NCI-H460 (cell line): Measurements from ENCODE around the gene TUBB. TPM values are rescaled to one million over a fixed set of nuclear protein-coding genes. Genes with fewer than 3 reads are reported as not detected.
"Not testable (repeated sequence)": the region's sequence is repeated elsewhere in the genome, so short reads cannot be mapped to it uniquely, and the experiment has no call there.

ENCODE experiments used
- DNase-seq: peaks from one replicate; pipeline ENCODE4 v3.0.0-alpha.2; 2016; ENCODE audit warnings: low read depth; ENCODE audit errors: extremely low read depth
- total RNA-seq: library from RNA; depleted of rRNA; stranded (reverse); fragments of >200 nt; shearing (Covaris generic); gene quantifications from 2 replicates; pipeline ENCODE4 v1.2.3, GENCODE V29; 2014

The TUBB gene
- total RNA-seq, 1 experiment from 2014 or later: 287 TPM

DNA sequence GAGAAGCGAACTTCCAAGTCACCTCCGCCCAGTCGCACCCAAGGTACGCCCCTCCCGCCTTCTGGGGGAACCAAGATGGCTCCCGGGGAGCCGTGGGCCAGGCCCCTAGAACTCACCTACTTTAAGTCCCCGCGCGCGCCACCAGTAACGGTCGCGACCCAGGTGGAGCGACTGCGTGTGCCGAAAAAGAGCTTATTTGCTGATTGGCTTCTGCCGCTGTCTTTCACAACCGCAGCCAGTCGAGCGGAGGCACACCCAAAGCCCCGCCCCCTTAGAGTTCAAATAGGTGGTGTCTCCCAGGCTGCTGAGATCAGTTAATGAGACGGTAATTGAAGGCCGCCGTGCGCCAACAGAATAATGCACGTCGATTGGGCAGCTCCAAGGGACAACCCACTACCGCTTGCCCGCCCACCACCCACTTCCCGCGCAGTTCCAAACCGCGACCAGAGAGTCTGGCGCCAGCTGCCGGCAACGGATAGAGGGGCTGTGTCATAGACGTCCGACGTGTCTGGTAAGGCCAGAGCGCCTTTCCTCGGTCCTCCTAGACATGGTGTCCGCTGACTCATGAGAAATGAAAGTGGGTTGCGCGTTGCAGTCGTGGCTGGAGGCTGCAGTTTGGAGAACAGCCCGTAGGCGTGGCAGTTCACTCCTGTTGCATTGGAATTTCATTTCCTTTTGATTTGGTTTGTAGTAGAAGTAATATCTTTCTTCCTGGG, 2.9 kb upstream of the TUBB start, which contains the start of gene MDC1:
Gene MDC1, minus strand, starts transcription at position 153 of the 716 bp plus-strand sequence. CDS start 2,106 bp downstream, outside the sequence.
- peak; percentile 99 for DNase-seq

DNA sequence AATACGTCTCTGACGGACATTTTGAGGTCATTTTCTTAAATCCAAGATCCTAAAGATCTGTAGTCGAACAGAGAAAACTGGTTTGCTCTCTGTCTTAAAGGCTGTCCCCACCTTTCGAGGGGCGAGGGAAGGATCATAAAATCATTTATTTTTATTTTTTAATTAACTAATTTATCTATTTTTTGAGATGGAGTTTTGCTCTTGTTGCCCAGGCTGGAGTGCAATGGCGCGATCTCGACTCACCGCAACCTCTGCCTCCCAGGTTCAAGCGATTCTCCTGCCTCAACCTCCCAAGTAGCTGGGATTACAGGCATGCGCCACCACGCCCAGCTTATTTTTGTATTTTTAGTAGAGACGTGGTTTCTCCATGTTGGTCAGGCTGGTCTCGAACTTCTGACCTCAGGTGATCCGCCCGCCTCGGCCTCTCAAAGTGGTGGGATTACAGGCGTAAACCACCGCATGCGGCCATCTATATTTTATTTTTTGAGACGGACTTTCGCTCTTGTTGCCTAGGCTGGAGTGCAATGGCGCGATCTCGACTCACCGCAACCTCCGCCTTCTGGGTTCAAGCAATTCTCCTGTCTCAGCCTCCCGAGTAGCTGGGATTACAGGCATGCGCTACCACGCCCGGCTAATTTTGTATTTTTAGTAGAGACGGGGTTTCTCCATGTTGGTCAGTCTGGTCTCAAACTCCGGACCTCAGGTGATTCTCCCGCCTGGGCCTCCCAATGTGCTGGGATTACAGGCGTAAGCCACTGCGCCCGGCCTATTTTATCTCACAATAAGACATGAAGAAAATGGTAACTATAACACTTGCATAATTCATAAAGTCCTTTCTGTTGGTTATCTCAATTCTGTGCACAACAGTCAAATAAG, 2.1 kb upstream of the TUBB start:
- DNase-seq: not testable (repeated sequence)

DNA sequence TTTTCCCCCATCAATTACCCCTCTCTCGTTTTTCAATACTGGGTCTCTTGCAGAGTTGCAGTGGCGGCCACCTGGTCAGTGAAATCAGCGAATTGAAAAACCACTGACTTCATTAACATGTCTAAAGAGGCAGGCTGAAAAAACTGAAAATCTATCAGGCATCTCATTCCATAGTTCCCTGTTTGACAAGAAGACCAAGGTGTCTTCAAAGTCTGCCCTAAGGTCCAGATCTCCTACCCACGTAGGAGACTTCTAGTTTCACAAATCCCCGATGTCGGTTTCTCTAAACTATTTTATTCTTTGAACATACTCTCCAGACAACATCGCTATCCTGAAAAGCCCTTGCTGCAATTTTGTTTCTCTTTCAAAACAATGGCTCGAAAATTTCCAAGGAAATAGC, 796 bp upstream of the TUBB start:
- no peak for DNase-seq

GRCh38 chr6:30720738-30721197, 616 bp downstream of the TUBB start:
- DNase-seq: no peak

DNA sequence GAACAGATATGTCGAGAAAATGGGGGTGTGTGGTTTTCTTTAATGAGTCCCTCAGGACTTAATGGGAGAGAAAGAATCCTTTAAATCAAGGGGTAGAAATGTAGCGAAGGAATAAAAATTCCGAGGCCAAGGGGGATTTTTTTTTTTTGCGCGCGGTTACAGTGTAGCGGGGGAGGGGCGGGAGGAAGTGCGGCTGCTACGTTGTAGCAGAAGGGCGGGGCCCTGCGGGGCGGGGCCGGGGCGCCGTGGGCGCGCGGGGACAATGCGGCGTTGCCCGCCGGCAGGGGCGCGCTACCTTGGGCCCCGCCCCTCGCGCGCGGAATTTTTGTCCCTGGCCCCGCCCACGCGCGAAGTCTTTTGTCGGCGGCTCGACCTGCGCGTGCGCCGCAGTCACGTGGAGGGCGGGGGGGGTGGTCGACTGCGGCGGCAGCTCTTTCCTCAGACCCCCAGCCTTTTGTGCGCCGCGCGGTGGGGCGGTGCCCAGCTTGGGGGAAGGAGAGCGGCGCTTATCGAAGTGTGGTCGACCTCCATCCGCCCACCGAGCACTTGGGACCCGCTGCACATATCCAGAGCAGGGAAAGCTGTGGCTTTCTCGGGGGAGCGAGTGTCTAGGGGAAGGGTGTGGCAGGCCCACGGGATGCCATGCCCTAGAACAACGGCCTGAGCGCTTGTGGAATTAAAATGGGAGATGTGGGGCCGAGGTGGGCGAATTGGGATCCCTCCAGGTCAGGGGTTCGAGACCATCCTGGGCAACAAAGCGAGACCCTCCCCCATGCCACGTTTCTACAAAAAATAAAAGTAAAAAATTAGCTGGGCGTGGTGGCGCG, 1.3 kb downstream of the TUBB start:
- DNase-seq: peak; percentile 76

GRCh38 chr6:30722025-30722279, 1.8 kb downstream of the TUBB start:
- not testable (repeated sequence) for DNase-seq

- DNase-seq: peak; percentile 74
These were observed 2.3 kb downstream of the TUBB start for GRCh38 chr6:30722280-30723112.

DNA sequence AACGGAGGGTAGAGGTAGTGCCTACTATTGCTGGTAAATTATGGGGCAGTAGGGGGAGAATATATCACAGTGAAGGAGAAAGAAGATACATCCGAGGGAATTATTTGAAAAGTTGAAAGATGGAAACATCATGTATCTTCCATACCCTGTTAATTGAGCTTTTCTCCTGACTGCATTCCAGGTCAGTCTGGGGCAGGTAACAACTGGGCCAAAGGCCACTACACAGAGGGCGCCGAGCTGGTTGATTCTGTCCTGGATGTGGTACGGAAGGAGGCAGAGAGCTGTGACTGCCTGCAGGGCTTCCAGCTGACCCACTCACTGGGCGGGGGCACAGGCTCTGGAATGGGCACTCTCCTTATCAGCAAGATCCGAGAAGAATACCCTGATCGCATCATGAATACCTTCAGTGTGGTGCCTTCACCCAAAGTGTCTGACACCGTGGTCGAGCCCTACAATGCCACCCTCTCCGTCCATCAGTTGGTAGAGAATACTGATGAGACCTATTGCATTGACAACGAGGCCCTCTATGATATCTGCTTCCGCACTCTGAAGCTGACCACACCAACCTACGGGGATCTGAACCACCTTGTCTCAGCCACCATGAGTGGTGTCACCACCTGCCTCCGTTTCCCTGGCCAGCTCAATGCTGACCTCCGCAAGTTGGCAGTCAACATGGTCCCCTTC, 3.1 kb downstream of the TUBB start:
- not testable (repeated sequence) for DNase-seq

GRCh38 chr6:30723843-30724741, 3.9 kb downstream of the TUBB start:
- not testable (repeated sequence) for DNase-seq

DNA sequence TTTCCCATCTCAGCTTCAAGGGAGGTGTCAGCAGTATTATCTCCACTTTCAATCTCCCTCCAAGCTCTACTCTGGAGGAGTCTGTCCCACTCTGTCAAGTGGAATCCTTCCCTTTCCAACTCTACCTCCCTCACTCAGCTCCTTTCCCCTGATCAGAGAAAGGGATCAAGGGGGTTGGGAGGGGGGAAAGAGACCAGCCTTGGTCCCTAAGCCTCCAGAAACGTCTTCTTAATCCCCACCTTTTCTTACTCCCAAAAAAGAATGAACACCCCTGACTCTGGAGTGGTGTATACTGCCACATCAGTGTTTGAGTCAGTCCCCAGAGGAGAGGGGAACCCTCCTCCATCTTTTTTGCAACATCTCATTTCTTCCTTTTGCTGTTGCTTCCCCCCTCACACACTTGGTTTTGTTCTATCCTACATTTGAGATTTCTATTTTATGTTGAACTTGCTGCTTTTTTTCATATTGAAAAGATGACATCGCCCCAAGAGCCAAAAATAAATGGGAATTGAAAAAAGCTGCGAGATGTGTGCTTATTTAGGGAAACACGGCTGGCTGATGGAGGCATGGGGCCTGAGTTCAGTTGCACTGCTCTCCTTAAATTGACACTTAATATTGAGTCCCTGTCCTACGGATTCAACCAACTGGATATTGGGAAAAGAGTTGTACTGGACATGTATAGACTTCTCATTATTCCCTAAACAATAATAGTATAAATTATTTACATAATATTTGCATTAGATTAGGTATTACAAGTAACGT, 4.9 kb downstream of the TUBB start:
- no peak for DNase-seq

DNA sequence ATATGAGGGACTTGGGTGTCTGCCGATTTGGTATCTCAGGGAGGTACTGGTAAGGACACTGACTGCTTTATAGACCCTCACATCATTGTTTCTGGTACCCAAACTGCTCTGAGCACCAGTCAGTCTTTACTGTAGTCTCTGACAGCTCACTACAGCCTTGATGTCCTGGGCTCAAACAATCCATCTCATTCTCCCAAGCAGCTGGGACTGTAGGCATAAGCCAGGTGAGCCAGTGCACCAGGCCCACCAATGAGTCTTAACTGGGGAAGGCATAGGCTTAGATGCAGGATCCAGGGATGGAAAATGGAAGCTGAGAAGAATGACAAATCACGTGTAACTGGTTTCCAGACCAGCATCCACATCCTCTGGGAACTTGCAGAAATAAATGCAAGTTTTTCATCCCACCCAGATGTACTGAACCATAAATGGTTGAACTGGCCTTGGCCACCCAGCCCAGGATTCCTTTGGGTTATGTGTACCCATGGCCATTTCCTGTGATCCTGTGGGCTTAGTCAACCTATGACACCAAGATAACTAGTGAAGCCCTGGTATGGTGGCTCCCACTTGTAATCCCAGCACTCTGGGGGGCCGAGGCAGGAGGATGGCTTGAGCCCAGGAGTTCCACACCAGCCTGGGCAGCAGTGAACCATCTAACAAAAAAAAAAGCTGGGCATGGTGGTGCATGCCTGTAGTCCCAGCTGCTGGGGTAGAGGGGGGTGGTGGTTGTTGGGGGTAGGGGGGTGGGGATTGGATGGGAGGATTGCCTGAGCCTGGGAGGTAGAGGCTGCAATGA, 5.8 kb downstream of the TUBB start:
- no peak for DNase-seq

DNA sequence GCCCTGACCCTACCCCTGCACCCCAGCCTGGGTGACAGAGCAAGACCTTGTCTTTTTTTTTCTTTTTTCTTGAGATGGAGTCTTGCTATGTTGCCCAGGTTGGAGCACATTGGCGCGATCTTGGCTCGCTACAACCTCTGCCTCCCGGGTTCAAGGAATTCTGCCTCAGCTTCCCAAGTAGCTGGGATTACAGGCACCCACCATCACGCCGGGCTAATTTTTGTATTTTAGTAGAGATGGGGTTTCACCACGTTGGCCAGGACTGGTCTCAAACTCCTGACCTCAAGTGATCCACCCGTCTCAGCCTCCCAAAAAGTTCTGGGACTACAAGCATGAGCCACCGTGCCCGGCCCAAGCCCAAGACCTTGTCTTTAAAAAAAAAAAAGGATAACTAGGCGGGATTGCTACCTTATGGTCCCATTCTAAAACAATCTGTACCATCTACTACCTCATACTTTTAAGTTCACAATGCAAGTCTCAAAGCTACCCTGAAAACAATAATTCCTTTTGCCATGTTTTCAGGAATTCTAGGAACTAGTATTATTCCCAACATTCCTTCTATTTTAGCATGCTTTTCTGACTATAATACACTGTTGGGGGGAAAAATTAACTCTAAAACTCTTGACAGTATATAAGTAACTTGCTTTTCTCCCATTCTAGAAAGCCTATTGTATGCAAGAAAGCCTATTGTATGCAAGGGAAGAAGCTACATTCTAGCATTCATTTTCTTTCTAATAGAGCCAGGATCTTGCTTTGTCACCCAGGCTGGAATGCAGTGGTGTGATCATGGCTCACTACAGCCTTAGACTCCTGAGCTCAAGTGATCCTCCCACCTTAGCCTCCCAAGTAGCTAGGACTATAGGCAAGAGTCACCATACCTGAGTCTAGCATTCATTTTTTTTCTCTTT, 6.6 kb downstream of the TUBB start:
- DNase-seq: no peak

DNA sequence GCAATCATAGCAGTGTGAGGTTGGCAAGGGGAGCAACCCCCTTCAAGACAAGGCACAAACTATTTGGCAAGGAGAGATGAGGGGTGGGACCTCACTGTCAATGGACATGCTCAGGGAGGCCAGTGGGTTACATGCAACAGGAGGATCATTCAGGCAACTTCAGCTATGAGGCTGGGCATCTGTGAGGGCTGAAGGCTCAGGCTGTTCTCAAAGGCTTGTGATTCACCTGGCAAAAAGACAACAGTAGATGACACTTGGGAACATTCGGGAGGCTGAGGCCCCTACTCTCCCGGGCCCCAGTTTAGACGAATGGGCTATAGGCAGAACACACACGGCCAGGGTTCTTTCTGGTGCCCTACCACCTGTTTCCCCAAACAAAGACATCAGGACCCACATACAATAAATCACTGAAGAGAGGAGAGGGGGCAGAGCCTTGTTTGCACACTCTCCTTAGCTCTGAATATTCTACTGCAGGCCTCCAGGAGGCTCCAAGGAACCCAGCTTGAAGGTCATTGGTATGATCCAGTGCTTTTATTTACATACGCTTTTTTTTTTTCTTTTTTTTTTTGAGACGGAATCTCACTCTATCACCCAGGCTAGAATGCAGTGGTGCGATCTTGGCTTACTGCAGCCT, 7.9 kb downstream of the TUBB start:
- no peak for DNase-seq

GRCh38 chr6:30730601-30731435, 10.7 kb downstream of the TUBB start:
- DNase-seq: no peak
